Esophagus squamous epithelium (tissue), 5 donors: ENCODE results near the gene MBD5. TPM values are rescaled to one million over a fixed set of nuclear protein-coding genes. Genes with fewer than 3 reads are reported as not detected.

Experiments used
- DNase-seq: peaks from one replicate; lab custom pipeline; 2025; lab: John Stamatoyannopoulos, UW
- H3K27ac ChIP-seq, 4 donors: fragments of 200-600 bp; sonication (generic); one replicate each; pipeline ENCODE4 v1.5.1; 2016 to 2019; ENCODE audit warnings: mild to moderate bottlenecking in 1 of 4
- H3K27me3 ChIP-seq, 4 donors: fragments of 200-600 bp; sonication (generic); 1 replicate in 3 of 4; 2 replicates in 1 of 4; pipeline versions ENCODE4 v1.5.1 to v1.6.0; 2017 to 2021; ENCODE audit warnings: antibody characterized with exemption in 1 of 4
- H3K36me3 ChIP-seq, 3 donors: fragments of 200-600 bp; sonication (generic); one replicate each; pipeline ENCODE4 v1.5.1; 2016 to 2019
- H3K4me1 ChIP-seq, 3 donors: fragments of 200-600 bp; sonication (generic); one replicate each; pipeline ENCODE4 v1.5.1; 2017 to 2019
- H3K4me3 ChIP-seq, 4 donors: fragments of 200-600 bp; sonication (generic); 1 replicate in 3 of 4; 2 replicates in 1 of 4; pipeline ENCODE4 v1.5.1; 2016 to 2019; ENCODE audit warnings: mild to moderate bottlenecking in 2 of 4, moderate library complexity in 1 of 4
- H3K9me3 ChIP-seq, 3 donors: fragments of 200-600 bp; sonication (generic); one replicate each; pipeline ENCODE4 v1.5.1; 2016 to 2019
- CTCF ChIP-seq, 6 experiments: fragments of 450-650 bp in 4 of 6; fragments of 200-600 bp in 2 of 6; sonication (generic) in 2 of 6; IDR thresholded peaks; one replicate each; pipeline ENCODE4 v1.5.1; 2016 to 2019; ENCODE audit warnings: antibody characterized with exemption in 6 of 6, mild to moderate bottlenecking in 4 of 6, moderate library complexity in 4 of 6
- POLR2A ChIP-seq, 4 donors: fragments of 450-650 bp; IDR thresholded peaks; one replicate each; pipeline ENCODE4 v1.6.1; 2017; ENCODE audit warnings: antibody characterized with exemption in 4 of 4, mild to moderate bottlenecking in 4 of 4, moderate library complexity in 3 of 4
- WGBS, 2 donors: methylation state at CpG; one replicate each; pipeline ENCODE4 v1.1.5; 2018; 5-methylcytosine and 5-hydroxymethylcytosine counted together
- intact Hi-C: fragments of 100-400 bp; cut with DNase I; formaldehyde crosslinking; loops from one replicate; pipeline ENCODE4 v1.15.0; 2022
- total RNA-seq, 4 donors: library from RNA; depleted of rRNA; stranded (reverse); fragments of >200 nt; gene quantifications; one replicate each; pipeline ENCODE4 v1.1.0, GENCODE V29; 2016
- donor health status: DM: yes; HTN: yes; CAD: no.

Gene MBD5
- total RNA-seq, 4 donors from 2014 or later: 11.8 to 23.8 (median 14.0) TPM

GRCh38 chr2:148273158-148273691 lies 252.3 kb downstream of the MBD5 start:
- no peaks in the 10 kb centered on the region for H3K4me1 ChIP-seq
- no peak overlapping the region for H3K27ac ChIP-seq
- intact Hi-C loops: no loop called here
- no peaks in the 10 kb centered on the region for H3K36me3 ChIP-seq
- TF ChIP-seq CTCF (IDR thresholded peaks at IDR 0.05) (no peak), POLR2A (IDR thresholded peaks at IDR 0.05) (no peak)
- no peak for DNase-seq
- H3K9me3 ChIP-seq: no peaks in the 10 kb centered on the region
- H3K4me3 ChIP-seq: no peak overlapping the region
- H3K27me3 ChIP-seq: no peaks in the 10 kb centered on the region
- 53 to 63% methylated on average over 4 of the region's 4 CpGs for WGBS, 2 donors

GRCh38 chr2:148279216-148279615 lies 258.3 kb downstream of the MBD5 start:
- Histone ChIP-seq H3K9me3 (no peaks in the 10 kb centered on the region), H3K27me3 (no peaks in the 10 kb centered on the region), H3K4me3 (no peak overlapping the region), H3K27ac (no peak overlapping the region), H3K36me3 (no peaks in the 10 kb centered on the region), H3K4me1 (no peaks in the 10 kb centered on the region)
- WGBS, 2 donors: 93 to 96% methylated on average over 3 of the region's 3 CpGs
- TF ChIP-seq POLR2A (IDR thresholded peaks at IDR 0.05): no peak
- no peak for TF ChIP-seq CTCF (IDR thresholded peaks at IDR 0.05)
- intact Hi-C loops: no loop called here
- DNase-seq: no peak

GRCh38 chr2:148282201-148282600 lies 261.3 kb downstream of the MBD5 start:
- no peak for DNase-seq
- intact Hi-C loops: no loop called here
- no peak for TF ChIP-seq POLR2A (IDR thresholded peaks at IDR 0.05)
- no peak for TF ChIP-seq CTCF (IDR thresholded peaks at IDR 0.05)
- Histone ChIP-seq H3K27me3 (no peaks in the 10 kb centered on the region), H3K4me1 (no peaks in the 10 kb centered on the region), H3K9me3 (no peaks in the 10 kb centered on the region), H3K4me3 (no peak overlapping the region), H3K27ac (no peak overlapping the region), H3K36me3 (no peaks in the 10 kb centered on the region)
- 26 to 47% methylated on average over 1 of the region's 1 CpG for WGBS, 2 donors

GRCh38 chr2:148292431-148292830 lies 271.5 kb downstream of the MBD5 start:
- DNase-seq: no peak
- TF ChIP-seq CTCF (IDR thresholded peaks at IDR 0.05) (no peak), POLR2A (IDR thresholded peaks at IDR 0.05) (no peak)

GRCh38 chr2:148298196-148298595 lies 277.3 kb downstream of the MBD5 start:
- no peaks in the 10 kb centered on the region for H3K27me3 ChIP-seq
- intact Hi-C loops: no loop called here
- H3K4me3 ChIP-seq: no peak overlapping the region
- H3K4me1 ChIP-seq: no peaks in the 10 kb centered on the region
- TF ChIP-seq CTCF (IDR thresholded peaks at IDR 0.05): no peak
- TF ChIP-seq POLR2A (IDR thresholded peaks at IDR 0.05): no peak
- no peaks in the 10 kb centered on the region for H3K9me3 ChIP-seq
- H3K36me3 ChIP-seq: no peaks in the 10 kb centered on the region
- no peak for DNase-seq
- H3K27ac ChIP-seq: no peak overlapping the region

More at GRCh38 chr2:148292431-148292830, 271.5 kb downstream of the MBD5 start:
- H3K27me3 ChIP-seq: no peaks in the 10 kb centered on the region
- no peak overlapping the region for H3K27ac ChIP-seq
- whole genome bisulfite sequencing, 2 donors: 78 to 85% methylated on average over 2 of the region's 2 CpGs
- intact Hi-C loops: no loop called here
- H3K4me3 ChIP-seq: no peak overlapping the region
- H3K4me1 ChIP-seq: no peaks in the 10 kb centered on the region
- H3K9me3 ChIP-seq: no peaks in the 10 kb centered on the region
- no peaks in the 10 kb centered on the region for H3K36me3 ChIP-seq
